Measurements from ENCODE around the gene CNOT4.

The CNOT4 gene, protein sequence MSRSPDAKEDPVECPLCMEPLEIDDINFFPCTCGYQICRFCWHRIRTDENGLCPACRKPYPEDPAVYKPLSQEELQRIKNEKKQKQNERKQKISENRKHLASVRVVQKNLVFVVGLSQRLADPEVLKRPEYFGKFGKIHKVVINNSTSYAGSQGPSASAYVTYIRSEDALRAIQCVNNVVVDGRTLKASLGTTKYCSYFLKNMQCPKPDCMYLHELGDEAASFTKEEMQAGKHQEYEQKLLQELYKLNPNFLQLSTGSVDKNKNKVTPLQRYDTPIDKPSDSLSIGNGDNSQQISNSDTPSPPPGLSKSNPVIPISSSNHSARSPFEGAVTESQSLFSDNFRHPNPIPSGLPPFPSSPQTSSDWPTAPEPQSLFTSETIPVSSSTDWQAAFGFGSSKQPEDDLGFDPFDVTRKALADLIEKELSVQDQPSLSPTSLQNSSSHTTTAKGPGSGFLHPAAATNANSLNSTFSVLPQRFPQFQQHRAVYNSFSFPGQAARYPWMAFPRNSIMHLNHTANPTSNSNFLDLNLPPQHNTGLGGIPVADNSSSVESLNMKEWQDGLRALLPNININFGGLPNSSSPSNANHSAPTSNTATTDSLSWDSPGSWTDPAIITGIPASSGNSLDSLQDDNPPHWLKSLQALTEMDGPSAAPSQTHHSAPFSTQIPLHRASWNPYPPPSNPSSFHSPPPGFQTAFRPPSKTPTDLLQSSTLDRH

DNA sequence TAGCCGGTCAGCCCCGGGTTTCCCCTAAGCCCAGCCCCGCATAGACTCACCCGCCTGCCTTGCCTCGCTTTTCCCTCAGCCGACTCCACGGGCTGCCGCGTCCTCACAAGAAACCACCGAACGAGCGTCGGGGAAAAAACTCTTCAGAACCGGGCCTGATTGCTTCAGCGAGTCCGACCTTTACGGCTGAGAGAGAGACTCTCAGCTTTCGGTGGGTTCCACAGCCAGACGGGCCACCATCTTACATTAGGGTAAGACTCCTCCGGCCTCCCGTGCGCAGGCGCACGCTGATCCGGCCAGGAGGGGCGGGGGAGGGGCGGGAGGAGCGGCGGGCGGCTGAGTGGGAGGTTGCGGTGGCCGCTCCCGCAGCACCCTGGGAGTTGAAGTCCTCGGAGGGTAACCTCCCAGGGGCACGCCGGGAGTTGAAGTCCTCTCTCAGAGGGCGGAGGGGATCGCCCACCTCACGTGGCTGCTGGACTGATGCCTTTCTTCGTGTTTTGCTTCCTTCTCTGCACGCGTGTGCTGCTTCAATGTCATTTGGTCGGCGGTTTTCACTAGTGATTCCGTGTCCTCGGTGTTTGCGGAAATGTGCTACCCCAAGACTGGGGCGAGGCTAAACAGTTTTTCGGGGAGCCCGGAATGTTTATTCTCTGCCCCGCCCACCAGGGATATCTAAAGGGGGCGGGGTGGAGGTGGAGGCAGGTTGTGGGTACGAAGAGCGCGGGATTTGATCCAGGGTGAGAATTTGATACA lies at the start of gene CNOT4:
CNOT4 (minus strand) TSS at position 264 of the 753 bp plus-strand sequence. CDS start 71,771 bp downstream, outside the sequence.
- TF ChIP-seq, protein P1, sequence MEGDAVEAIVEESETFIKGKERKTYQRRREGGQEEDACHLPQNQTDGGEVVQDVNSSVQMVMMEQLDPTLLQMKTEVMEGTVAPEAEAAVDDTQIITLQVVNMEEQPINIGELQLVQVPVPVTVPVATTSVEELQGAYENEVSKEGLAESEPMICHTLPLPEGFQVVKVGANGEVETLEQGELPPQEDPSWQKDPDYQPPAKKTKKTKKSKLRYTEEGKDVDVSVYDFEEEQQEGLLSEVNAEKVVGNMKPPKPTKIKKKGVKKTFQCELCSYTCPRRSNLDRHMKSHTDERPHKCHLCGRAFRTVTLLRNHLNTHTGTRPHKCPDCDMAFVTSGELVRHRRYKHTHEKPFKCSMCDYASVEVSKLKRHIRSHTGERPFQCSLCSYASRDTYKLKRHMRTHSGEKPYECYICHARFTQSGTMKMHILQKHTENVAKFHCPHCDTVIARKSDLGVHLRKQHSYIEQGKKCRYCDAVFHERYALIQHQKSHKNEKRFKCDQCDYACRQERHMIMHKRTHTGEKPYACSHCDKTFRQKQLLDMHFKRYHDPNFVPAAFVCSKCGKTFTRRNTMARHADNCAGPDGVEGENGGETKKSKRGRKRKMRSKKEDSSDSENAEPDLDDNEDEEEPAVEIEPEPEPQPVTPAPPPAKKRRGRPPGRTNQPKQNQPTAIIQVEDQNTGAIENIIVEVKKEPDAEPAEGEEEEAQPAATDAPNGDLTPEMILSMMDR (IDR thresholded peaks at IDR 0.05; ENCODE audit: low read depth, low read length, missing control alignments), result no peak
- peak within 1 kb of the TSS; percentile 97 for H3K4me3 ChIP-seq (replicated peaks; ENCODE audit: low read depth, low read length)
- DNase-seq (ENCODE audit: extremely low read depth, low read depth), result peak; percentile 80

- TF ChIP-seq, protein P1 (IDR thresholded peaks at IDR 0.05; ENCODE audit: low read depth, low read length, missing control alignments), result no peak
- H3K4me3 ChIP-seq (replicated peaks; ENCODE audit: low read depth, low read length), result peak overlapping the region; percentile 85
- DNase-seq (ENCODE audit: extremely low read depth, low read depth), result no peak
Measured at GRCh38 chr7:135558881-135559280, 49.0 kb upstream of the CNOT4 start.

GRCh38 chr7:135558337-135558767 lies 48.5 kb upstream of the CNOT4 start:
- DNase-seq (ENCODE audit: extremely low read depth, low read depth), result peak; percentile 33
- TF ChIP-seq, protein P1 (IDR thresholded peaks at IDR 0.05; ENCODE audit: low read depth, low read length, missing control alignments), result peak; percentile 55
- peak overlapping the region; percentile 85 for H3K4me3 ChIP-seq (replicated peaks; ENCODE audit: low read depth, low read length)

DNA sequence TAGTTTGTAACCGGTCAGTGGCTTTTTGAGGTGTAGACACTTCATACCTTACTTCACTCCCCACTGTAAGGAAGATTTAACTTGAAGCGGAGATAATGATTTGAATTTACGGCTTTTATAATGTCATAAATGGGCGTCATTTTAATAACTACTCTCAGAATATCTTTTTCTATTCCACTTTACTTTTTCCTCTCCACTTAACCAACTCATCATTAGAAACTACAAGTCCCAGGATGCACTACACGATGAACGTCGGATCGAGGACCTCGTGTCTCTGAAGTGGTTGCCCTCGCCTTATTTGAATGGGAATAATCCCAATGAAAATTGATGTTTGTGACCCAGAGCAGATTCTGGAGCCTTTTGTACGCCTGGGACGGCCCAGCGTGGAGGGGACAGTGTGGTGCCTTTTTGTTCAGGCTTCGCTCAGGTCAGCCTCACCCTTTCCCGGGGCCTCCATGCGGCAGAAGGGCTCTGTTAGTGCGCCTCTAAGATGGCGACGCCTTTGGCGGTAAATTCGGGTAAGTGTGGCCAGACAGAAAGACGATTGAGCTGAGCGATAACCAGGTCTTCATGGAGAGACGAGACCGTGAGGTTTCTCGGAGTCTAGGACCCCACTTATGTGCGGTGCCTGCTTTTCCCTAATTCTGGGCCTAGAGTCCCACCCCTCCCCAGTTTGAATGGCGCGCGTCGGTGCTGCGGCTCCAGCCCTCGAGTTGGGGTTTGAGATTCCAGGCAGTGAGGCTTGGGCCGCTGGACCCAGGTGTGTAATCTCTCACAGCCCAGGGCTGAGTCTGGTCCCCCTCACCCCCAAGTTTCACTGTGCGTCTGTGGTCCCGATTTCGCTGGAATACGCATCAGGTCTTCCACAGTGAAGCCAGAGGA lies 47.8 kb upstream of the CNOT4 start, which contains the start of gene NUP205:
NUP205 (plus strand) TSS at position 463 of the 882 bp plus-strand sequence; CDS start at position 491, 28 bp downstream.
- TF ChIP-seq, protein P1 (IDR thresholded peaks at IDR 0.05; ENCODE audit: low read depth, low read length, missing control alignments), result no peak
- peak; percentile 60 for DNase-seq (ENCODE audit: extremely low read depth, low read depth)
- peak within 1 kb of the TSS; percentile 85 for H3K4me3 ChIP-seq (replicated peaks; ENCODE audit: low read depth, low read length)

- TF ChIP-seq, protein P1 (IDR thresholded peaks at IDR 0.05; ENCODE audit: low read depth, low read length, missing control alignments), result no peak
- no peak for DNase-seq (ENCODE audit: extremely low read depth, low read depth)
- no peak overlapping the region for H3K4me3 ChIP-seq (replicated peaks; ENCODE audit: low read depth, low read length)
Measured at GRCh38 chr7:135553346-135553745, 43.4 kb upstream of the CNOT4 start.

All from HFF-Myc (cell line).